Suppressor macrophage (primary cell): ENCODE data around the gene BSDC1.
A peak's percentile ranks its signal among the peaks of the same experiment; 100 is the strongest.
"Not testable (repeated sequence)": the region's sequence is repeated elsewhere in the genome, so short reads cannot be mapped to it uniquely, and the experiment has no call there.

Experiments used
- DNase-seq, 4 experiments: peaks; one replicate each; pipeline ENCODE4 v3.0.0-alpha.2; 2020 to 2022

The BSDC1 gene

GRCh38 chr1:32356478-32356877 is 37.8 kb downstream of the BSDC1 start:
- DNase-seq: no peak

DNA sequence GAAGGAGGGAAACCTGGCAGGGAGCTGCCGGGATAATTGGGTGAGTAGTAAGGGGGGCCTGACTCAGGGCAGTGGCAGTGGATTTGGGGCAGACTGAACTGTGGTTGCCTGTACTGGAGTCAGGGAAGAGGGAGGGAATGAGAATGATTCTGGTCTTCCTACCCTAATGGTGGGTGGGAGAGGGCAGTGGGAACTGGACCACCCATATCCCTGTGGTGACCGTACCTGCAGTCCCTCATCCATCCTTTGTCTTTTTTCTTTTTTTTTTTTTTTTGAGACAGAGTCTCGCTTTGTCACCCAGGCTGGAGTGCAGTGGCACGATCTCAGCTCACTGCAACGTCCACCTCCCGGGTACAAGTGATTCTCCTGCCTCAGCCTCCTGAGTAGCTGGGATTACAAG is 38.5 kb downstream of the BSDC1 start:
- not testable (repeated sequence) for DNase-seq

DNA sequence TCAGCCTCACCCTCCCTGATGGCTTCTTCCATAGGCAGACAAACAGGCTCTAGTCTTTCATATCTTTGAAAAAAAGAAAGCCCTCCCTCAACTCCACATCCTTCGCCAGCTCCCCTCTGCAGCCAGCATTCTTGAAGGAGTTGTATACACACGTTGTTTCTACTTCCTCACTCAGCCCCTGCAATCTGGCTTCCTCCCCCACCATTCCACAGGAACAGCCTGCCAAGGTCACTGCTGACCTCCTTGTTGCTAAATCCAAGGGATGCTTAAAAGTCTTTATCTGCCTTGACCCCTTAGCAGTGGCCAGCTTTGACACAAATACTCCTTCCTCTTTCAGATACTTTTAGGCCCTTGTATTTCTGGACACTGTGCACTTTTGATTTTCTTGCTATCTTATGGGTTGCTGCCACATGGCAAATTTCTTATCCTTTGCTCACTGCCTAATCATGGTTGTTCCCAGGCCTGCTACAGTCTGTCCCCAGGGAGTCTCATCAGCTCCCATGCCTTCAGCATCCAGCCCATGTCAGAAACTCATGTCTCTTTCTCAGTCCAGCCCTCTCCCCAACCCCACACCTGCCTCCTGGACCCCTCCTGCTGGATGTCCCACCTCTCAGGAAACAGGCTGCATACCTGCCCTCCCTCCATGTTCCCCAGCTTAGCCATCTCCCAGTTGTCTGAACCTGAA is 40.2 kb downstream of the BSDC1 start:
- peak; percentile 43 to 66 (median 60) for DNase-seq

GRCh38 chr1:32353431-32353830 is 40.8 kb downstream of the BSDC1 start:
- no peak for DNase-seq

- DNase-seq: peak in 1 of 4 experiments; percentile 20
Observed at GRCh38 chr1:32352831-32353383, 41.3 kb downstream of the BSDC1 start.

DNA sequence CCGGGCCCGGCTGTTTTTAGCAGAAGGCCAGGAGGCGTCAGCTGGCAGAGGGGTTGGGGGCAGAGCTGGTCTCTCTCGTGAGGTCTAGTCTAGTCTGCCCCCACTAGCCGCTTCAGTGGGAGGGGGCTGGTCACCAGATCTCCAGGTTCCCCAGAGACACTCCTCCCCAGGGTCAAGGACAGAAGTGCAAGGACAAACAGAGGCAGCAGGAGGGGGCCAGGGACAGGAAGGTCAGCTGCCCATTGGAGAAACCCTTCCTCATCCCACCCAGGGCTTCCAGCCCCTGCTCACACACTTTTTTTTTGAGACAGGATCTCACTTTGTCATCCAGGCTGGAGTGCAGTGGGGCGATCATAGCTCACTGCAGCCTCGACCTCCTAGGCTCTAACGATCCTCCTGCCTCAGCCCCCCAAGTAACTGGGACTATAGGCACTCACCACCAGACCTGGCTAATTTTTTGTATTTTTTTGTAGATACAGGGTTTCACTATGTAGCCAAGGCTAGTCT is 41.9 kb downstream of the BSDC1 start:
- no peak for DNase-seq

DNA sequence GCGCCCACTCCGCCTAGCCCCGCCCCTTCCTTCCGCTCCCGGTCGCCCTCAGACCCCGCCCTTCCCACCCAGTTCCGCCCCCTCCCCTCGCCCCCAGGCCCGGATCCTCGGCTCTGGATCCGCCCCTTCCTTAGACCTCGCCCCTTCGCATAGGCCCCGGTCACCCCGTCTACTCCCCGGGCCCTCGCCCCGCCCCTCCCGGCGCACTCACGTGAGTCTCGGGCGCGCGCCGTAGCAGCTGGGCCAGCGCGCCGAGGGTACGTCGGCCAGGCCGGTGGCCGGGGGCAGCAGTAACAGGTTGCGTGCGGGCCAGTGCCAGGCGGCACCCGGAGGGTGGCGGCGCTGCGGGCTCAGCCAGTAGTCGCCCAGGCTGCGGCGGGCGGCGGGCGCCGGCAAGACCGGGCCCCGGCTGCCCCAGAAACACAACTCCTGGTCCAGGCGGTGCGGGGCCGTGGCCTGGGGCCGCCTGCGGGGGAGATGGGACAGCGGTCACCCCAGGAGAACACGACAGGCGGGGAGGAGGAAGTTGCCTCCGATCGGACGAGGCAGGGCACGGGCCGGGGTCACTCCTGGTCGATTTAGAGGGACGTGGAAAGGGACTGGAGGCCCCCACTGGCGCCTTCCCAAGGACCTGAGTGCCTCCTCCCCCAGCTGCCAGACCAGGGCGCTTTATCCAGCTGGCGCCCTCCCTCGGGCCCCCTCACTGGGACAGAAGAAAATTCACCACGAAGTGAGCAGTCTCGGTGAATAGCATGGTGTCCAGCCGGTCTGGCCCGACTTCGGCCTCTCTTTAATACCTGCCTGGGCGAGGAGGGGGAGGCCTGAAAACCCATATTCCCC is 42.6 kb downstream of the BSDC1 start:
- peak; percentile 86 to 95 (median 92) for DNase-seq

- peak; percentile 65 to 86 (median 76) for DNase-seq
Observed at GRCh38 chr1:32350785-32351398, 43.3 kb downstream of the BSDC1 start.

GRCh38 chr1:32349211-32349708 is 45.0 kb downstream of the BSDC1 start:
- peak; percentile 78 to 87 (median 84) for DNase-seq

DNA sequence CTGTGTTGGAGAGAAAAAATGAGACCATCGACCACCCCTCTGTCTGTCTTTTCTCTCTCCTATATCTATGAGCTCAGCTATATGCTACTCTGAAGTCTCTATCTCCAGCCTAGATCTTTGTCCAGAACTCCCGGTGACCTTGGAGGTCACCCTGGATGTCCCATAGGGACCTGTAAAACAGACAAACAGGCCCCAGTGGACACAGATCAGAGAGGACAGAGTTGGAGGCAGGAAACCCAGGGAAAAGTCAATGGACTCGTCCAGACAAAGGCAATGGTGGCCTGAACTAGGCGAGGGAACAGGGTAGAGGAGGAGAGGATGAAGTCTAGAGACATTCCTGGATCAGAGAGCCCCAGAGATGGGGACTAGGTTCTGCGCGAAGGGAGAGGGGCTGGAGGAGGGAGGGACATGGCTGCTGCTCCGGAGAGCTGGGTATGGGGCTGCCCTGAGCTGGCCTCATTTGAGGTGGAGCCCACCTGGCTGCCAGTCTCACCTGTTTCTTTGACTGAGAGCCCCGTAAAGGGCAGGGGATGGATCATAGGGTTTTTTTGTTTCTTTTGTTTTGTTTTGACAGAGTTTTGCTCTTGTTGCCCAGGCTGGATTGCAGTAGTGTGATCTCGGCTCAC is 47.6 kb downstream of the BSDC1 start:
- no peak for DNase-seq

DNA sequence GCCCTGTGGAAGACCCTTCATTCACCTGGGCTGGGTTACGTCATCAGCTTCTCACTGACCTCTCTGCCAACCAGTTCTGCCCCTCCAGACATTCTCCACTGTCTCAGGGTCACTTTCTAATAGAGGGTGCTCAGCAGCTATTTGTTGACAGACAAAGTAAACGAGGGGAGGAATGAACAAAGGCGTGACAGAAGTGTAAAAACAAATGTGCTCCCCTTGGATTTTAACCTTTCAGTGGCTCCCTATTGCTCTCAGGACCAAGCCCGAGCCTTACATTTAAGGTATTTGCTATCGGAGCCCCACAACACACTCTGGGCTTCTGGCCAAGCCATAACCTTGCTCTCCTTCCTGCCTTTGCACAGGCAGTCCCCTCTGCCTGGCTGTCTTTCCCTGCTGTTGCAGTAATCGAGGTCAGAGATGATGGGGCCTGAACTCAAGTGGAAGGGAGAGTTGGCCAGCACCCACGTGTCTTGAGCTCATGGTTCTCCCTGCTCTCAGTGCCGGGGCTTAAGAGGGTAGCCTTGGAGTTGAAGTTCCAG is 48.9 kb downstream of the BSDC1 start:
- DNase-seq: peak in 1 of 4 experiments; percentile 31

- DNase-seq: no peak
Observed at GRCh38 chr1:32342704-32343103, 51.5 kb downstream of the BSDC1 start.

DNA sequence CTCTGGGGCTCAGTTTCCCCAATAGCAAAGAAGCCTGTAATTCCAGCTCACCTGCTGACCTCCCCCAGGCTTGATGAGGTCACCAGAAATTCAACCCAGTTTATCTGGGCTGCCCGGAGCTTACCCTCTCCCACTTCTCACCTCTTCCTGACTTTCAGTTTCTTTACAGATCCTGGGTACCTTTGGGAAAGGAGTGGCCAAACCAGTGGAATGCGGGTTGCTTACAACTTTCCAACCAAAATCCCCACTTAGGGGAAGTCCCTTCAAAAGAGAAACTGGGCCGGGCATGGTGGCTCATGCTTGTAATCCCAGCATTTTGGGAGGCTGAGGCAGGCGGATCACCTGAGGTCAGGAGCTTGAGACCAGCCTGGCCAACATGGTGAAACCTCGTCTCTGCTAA is 52.3 kb downstream of the BSDC1 start:
- DNase-seq: no peak

DNA sequence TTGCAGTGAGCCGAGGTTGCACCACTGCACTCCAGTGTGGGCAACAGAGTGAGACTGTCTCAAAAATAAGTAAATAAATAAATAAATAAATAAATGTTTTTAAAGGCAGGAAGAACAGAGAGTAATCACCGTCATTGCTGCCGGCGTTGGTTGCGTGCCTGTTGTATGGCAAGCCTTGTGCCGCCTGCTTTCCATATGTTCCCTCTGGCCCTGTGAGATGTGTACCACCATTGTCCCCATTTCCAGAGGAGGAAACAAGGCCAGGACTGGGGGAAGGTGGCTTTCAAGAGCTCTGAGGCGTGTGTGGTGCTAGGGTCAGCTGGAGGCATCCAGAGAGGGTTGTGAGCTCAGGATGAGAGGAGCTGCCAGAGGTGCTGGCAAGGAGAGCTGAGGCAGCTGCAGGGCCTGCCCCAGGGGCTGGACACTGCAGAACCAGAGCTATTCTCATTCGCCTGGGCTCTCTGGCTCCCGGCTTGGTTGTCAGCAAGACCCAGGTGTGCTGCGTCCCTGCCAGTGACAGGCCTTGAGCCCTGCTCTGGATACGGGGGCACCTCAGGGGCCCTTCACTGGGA is 53.0 kb downstream of the BSDC1 start:
- DNase-seq: no peak

GRCh38 chr1:32339363-32339978 is 54.8 kb downstream of the BSDC1 start:
- peak; percentile 90 to 96 (median 92) for DNase-seq

DNA sequence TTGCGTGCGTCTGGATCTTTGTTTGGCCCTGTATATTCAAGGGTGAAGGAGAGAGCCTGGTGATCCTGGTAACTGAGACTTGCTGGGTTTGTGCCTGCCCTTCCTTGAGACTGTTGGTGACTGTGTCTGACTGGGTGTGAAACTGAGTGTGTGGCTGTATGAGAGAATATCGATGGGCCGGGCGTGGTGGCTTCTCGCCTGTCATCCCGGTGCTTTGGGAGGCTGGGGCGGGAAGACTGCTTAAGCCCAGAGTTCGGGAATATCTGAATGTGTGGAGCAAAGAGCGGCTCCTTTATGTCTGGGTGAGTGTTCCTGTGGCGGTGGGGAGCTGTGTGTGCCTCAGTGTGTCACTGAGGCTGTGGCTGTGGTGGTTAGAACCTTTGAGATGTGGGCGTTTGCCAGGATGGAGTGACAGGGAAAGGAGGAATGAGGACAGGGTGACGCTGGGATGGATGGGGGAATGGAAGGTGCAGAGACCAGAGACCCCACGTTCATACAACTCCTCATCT is 55.5 kb downstream of the BSDC1 start:
- DNase-seq: no peak

DNA sequence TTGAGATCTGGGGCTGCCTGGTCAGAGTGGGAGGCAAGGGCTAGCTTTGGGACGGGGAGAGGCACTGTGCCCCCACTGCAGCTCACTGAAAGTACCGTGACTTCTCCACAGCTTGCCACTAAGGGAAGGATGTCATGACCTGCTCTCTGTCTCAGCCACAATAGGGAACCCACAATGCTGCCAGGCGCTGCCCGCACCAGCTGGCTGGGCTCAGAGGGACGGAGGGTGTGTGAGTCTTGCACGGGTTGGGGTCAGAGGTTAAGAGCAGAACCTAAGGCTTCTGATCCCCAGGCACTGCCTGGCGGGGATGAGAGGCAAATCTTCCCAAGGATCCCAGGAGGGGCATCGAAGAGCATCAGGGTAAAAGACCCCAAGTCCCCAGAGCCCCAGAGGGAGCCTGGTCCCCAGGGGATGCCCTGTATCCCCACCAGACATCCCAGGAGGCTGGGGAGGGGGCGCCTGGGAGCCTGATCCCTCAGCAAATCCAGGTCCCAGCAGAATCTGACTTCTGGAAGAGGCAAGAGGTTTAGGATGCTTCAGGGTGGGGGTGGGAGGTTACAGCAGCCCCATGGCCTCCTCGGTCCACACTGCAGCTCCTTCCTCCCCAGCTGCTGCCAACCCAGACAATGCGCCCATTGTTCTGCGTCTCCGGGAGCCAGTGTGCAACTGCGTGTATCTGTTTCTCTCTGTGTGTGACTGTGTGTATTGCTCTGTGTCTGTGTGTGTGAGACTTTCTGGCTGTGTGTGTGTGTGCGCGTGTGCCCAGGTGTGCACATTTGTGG is 56.2 kb downstream of the BSDC1 start:
- peak; percentile 84 to 90 (median 89) for DNase-seq

DNA sequence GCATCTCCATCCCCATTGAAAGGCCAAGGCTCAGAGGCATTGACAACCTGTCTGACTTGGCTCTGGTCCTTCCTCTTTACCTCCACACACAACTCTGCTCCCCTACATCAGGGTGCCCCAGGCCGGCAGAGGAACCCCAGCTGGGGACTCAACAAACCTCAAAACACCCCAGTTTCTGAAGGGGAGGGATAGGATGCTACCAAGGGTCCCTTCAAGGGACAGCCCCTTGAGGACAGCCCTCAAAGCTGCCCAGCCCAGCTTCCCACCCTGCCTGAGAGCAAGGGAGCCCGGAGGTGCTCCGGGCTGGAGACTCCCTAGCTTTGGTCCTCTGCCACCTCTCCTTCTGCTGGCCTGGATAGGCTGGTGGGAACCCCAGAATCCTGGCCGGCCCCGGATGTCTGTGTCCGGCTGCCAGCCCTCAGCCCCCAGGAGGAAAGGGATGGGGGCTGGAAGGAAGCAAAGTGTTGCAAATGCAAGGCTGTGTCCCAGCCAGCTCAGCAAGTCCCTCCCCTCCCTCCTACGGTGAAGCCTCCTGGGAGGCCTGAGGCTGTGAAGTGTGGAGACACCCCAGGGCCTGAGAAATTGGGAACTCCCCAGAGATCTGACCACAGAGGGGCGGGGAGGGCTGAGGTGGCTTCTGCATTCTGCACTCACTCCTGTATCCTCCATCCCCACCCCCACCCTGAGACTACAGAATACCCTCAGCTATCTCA is 57.1 kb downstream of the BSDC1 start:
- DNase-seq: peak; percentile 94 to 97 (median 95)

GRCh38 chr1:32336591-32336932 is 57.7 kb downstream of the BSDC1 start:
- no peak for DNase-seq
